ENCODE data around the gene DTNA. TPM values are rescaled to one million over a fixed set of nuclear protein-coding genes. Genes with fewer than 3 reads are reported as not detected.

DTNA gene
- total RNA-seq, 3 donors from 2014 or later (not counting 1 experiment from before 2014, with no cell fraction given) = 0.33 TPM; not detected in 2

GRCh38 chr18:34740101-34740500, 30.0 kb downstream of the DTNA start:
- no peaks in the 10 kb centered on the region for H3K9me3 Mint-ChIP-seq
- peaks cover 4 to 31% of the 10 kb centered on the region in 2 donors for H3K27me3 Mint-ChIP-seq (ENCODE audit: low read depth in 2 of 2)
- no peaks in the 10 kb centered on the region for H3K27me3 ChIP-seq (ENCODE audit: control insufficient read depth, insufficient read depth, low read length)
- H3K4me3 ChIP-seq (ENCODE audit: low read length) = no peak overlapping the region
- H3K9me3 ChIP-seq (ENCODE audit: control insufficient read depth, insufficient read depth, low read length) = no peaks in the 10 kb centered on the region
- TF ChIP-seq CTCF (IDR thresholded peaks at IDR 0.05) = no peak
- intact Hi-C loops (cut with micrococcal nuclease) = no loop called here
- DNase-seq = no peak
- H3K4me1 ChIP-seq (ENCODE audit: control insufficient read depth, insufficient read depth, low read length) = no peaks in the 10 kb centered on the region
- H3K27ac Mint-ChIP-seq = no peak overlapping the region
- no peaks in the 10 kb centered on the region for H3K36me3 Mint-ChIP-seq
- H3K36me3 ChIP-seq (ENCODE audit: control insufficient read depth, insufficient read depth, low read length) = no peaks in the 10 kb centered on the region
- WGBS (ENCODE audit: insufficient coverage) = no CpG with 5 or more reads among the region's 1 CpG
- H3K4me3 Mint-ChIP-seq = no peak overlapping the region
- H3K27ac ChIP-seq (ENCODE audit: low read length) = no peak overlapping the region
- no peak for ATAC-seq
- no peaks in the 10 kb centered on the region for H3K4me1 Mint-ChIP-seq

- DNase-seq (no peak), ATAC-seq (no peak)
- no peaks in the 10 kb centered on the region for H3K4me1 ChIP-seq (ENCODE audit: control insufficient read depth, insufficient read depth, low read length)
- no peaks in the 10 kb centered on the region for H3K36me3 ChIP-seq (ENCODE audit: control insufficient read depth, insufficient read depth, low read length)
- H3K27me3 ChIP-seq (ENCODE audit: control insufficient read depth, insufficient read depth, low read length) = no peaks in the 10 kb centered on the region
- H3K4me3 ChIP-seq (ENCODE audit: low read length) = no peak overlapping the region
- no peak overlapping the region for H3K27ac Mint-ChIP-seq
- no peaks in the 10 kb centered on the region for H3K4me1 Mint-ChIP-seq
- H3K9me3 Mint-ChIP-seq = no peaks in the 10 kb centered on the region
- intact Hi-C loops (cut with micrococcal nuclease) = no loop called here
- no peak overlapping the region for H3K27ac ChIP-seq (ENCODE audit: low read length)
- no peak overlapping the region for H3K4me3 Mint-ChIP-seq
- no peaks in the 10 kb centered on the region for H3K36me3 Mint-ChIP-seq
- WGBS (ENCODE audit: insufficient coverage) = no CpG with 5 or more reads among the region's 3 CpGs
- peaks cover 10 to 27% of the 10 kb centered on the region in 2 donors for H3K27me3 Mint-ChIP-seq (ENCODE audit: low read depth in 2 of 2)
- H3K9me3 ChIP-seq (ENCODE audit: control insufficient read depth, insufficient read depth, low read length) = no peaks in the 10 kb centered on the region
- TF ChIP-seq CTCF (IDR thresholded peaks at IDR 0.05) = no peak
These were observed 30.6 kb downstream of the DTNA start for GRCh38 chr18:34740724-34741123.

GRCh38 chr18:34741401-34741800, 31.3 kb downstream of the DTNA start:
- intact Hi-C loops (cut with micrococcal nuclease) = no loop called here
- Histone ChIP-seq H3K9me3 (ENCODE audit: control insufficient read depth, insufficient read depth, low read length) (no peaks in the 10 kb centered on the region), H3K27ac (ENCODE audit: low read length) (no peak overlapping the region), H3K36me3 (ENCODE audit: control insufficient read depth, insufficient read depth, low read length) (no peaks in the 10 kb centered on the region), H3K4me1 (ENCODE audit: control insufficient read depth, insufficient read depth, low read length) (no peaks in the 10 kb centered on the region), H3K4me3 (ENCODE audit: low read length) (no peak overlapping the region), H3K27me3 (ENCODE audit: control insufficient read depth, insufficient read depth, low read length) (no peaks in the 10 kb centered on the region)
- Mint-ChIP-seq H3K4me3 (no peak overlapping the region), H3K9me3 (no peaks in the 10 kb centered on the region), H3K27ac (no peak overlapping the region), H3K36me3 (no peaks in the 10 kb centered on the region), H3K27me3 (ENCODE audit: low read depth in 2 of 2) (peaks cover 10 to 25% of the 10 kb centered on the region in 2 donors), H3K4me1 (no peaks in the 10 kb centered on the region)
- 53% methylated on average over 1 of the region's 1 CpG for WGBS (ENCODE audit: insufficient coverage)
- DNase-seq = no peak
- TF ChIP-seq CTCF (IDR thresholded peaks at IDR 0.05) = no peak
- no peak for ATAC-seq

GRCh38 chr18:34742891-34743341, 32.8 kb downstream of the DTNA start:
- Mint-ChIP-seq H3K27ac (no peak overlapping the region), H3K4me3 (no peak overlapping the region), H3K27me3 (ENCODE audit: low read depth in 2 of 2) (peaks cover 8 to 30% of the 10 kb centered on the region in 2 donors), H3K9me3 (no peaks in the 10 kb centered on the region), H3K4me1 (no peaks in the 10 kb centered on the region), H3K36me3 (no peaks in the 10 kb centered on the region)
- H3K27ac ChIP-seq (ENCODE audit: low read length) = no peak overlapping the region
- no peaks in the 10 kb centered on the region for H3K4me1 ChIP-seq (ENCODE audit: control insufficient read depth, insufficient read depth, low read length)
- no peak for ATAC-seq
- no peaks in the 10 kb centered on the region for H3K27me3 ChIP-seq (ENCODE audit: control insufficient read depth, insufficient read depth, low read length)
- DNase-seq = no peak
- no peak for TF ChIP-seq CTCF (IDR thresholded peaks at IDR 0.05)
- no peaks in the 10 kb centered on the region for H3K9me3 ChIP-seq (ENCODE audit: control insufficient read depth, insufficient read depth, low read length)
- intact Hi-C loops (cut with micrococcal nuclease) = no loop called here
- no peaks in the 10 kb centered on the region for H3K36me3 ChIP-seq (ENCODE audit: control insufficient read depth, insufficient read depth, low read length)
- WGBS (ENCODE audit: insufficient coverage) = 88% methylated on average over 5 of the region's 5 CpGs
- H3K4me3 ChIP-seq (ENCODE audit: low read length) = no peak overlapping the region

Data from natural killer cell (primary cell).